Endodermal cell (in vitro differentiated cells): Measurements from ENCODE around the gene ATMIN. TPM values are rescaled to one million over a fixed set of nuclear protein-coding genes. Genes with fewer than 3 reads are reported as not detected.

Experiments
- DNase-seq: peaks from one replicate; pipeline ENCODE4 v3.0.0-alpha.2; 2017
- H3K27ac ChIP-seq: 2 replicates; pipeline ENCODE4 v1.5.1; 2013; ENCODE audit warnings: mild to moderate bottlenecking, low read depth, low read length, moderate library complexity
- H3K27me3 ChIP-seq: 2 replicates; pipeline ENCODE4 v1.6.1; 2013; ENCODE audit warnings: mild to moderate bottlenecking, low read length, moderate library complexity; ENCODE audit not compliant: insufficient read depth, control insufficient read depth, poor library complexity, severe bottlenecking
- H3K36me3 ChIP-seq: 2 replicates; pipeline ENCODE4 v1.7.0; 2013; ENCODE audit warnings: mild to moderate bottlenecking, low read length, moderate library complexity; ENCODE audit not compliant: control insufficient read depth, insufficient read depth
- H3K4me1 ChIP-seq: one replicate; pipeline ENCODE4 v1.7.0; 2013; ENCODE audit warnings: low read length; ENCODE audit not compliant: control insufficient read depth, insufficient read depth
- H3K4me3 ChIP-seq: 2 replicates; pipeline ENCODE4 v1.5.1; 2013; ENCODE audit warnings: mild to moderate bottlenecking, low read length, moderate library complexity
- H3K9ac ChIP-seq: 2 replicates; pipeline ENCODE4 v1.6.1; 2013; ENCODE audit warnings: mild to moderate bottlenecking, low read length, moderate library complexity; ENCODE audit not compliant: poor library complexity, severe bottlenecking; ENCODE audit errors: extremely low read depth
- H3K9me3 ChIP-seq: 2 replicates; pipeline ENCODE4 v1.6.1; 2013; ENCODE audit warnings: mild to moderate bottlenecking, low read length, moderate library complexity; ENCODE audit not compliant: control insufficient read depth
- H3K27ac Mint-ChIP-seq: 2 replicates; pipeline ENCODE4 v1.8.0; 2020; ENCODE audit warnings: mixed read lengths
- H3K27me3 Mint-ChIP-seq: 2 replicates; pipeline ENCODE4 v1.8.0; 2021; ENCODE audit warnings: mild to moderate bottlenecking, mixed read lengths; ENCODE audit not compliant: insufficient read depth
- H3K36me3 Mint-ChIP-seq: 2 replicates; pipeline ENCODE4 v1.8.0; 2020; ENCODE audit warnings: low read depth, mixed read lengths
- H3K4me1 Mint-ChIP-seq: 2 replicates; pipeline ENCODE4 v1.8.0; 2020; ENCODE audit warnings: mixed read lengths
- H3K4me3 Mint-ChIP-seq: 2 replicates; pipeline ENCODE4 v1.8.0; 2020; ENCODE audit warnings: mild to moderate bottlenecking, moderate library complexity, mixed read lengths
- H3K9me3 Mint-ChIP-seq: 2 replicates; pipeline ENCODE4 v1.8.0; 2020; ENCODE audit warnings: mild to moderate bottlenecking, mixed read lengths
- CTCF ChIP-seq: fragments of 200-600 bp; sonication (generic); conservative IDR thresholded peaks from 2 replicates; pipeline ENCODE4 v1.5.0; 2021; ENCODE audit warnings: antibody characterized with exemption, mild to moderate bottlenecking
- WGBS, 2 experiments: methylation state at CpG; one replicate each; pipeline versions ENCODE4 v1.1.5 to v1.1.7; 2013; ENCODE audit warnings: missing lambda C conversion rate in 2 of 2, mixed read lengths in 1 of 2; ENCODE audit not compliant: insufficient coverage in 1 of 2, insufficient read length in 1 of 2; 5-methylcytosine and 5-hydroxymethylcytosine counted together
- total RNA-seq, 2 donors: library from RNA; stranded (reverse); fragmentation: NEBNext Ultra II Directional in 1 of 2; extraction: Animal tissue kit (Norgen Biotek cat#: 25700) in 1 of 2; gene quantifications; 2 replicates in 1 of 2; 3 replicates in 1 of 2; pipeline ENCODE4 v1.2.1, GENCODE V29; 2021

The ATMIN gene
- total RNA-seq, 2 donors from 2014 or later, result 45.7 to 53.6 TPM

- no peaks in the 10 kb centered on the region for H3K9me3 ChIP-seq
- no peak for DNase-seq
- H3K27me3 Mint-ChIP-seq, result no peaks in the 10 kb centered on the region
- H3K4me1 Mint-ChIP-seq, result peaks cover 19% of the 10 kb centered on the region
- H3K36me3 Mint-ChIP-seq, result peaks cover 19% of the 10 kb centered on the region
- peak overlapping the region; percentile 46 for H3K4me3 ChIP-seq
- peak overlapping the region; percentile 66 for H3K27ac Mint-ChIP-seq
- H3K9ac ChIP-seq, result no peak overlapping the region
- no peak overlapping the region for H3K4me3 Mint-ChIP-seq
- peaks cover 12% of the 10 kb centered on the region for H3K36me3 ChIP-seq
- H3K27ac ChIP-seq, result no peak overlapping the region
- H3K27me3 ChIP-seq, result no peaks in the 10 kb centered on the region
- TF ChIP-seq CTCF, result no peak
- 89 to 91% methylated on average over 4 to 7 of the region's 9 CpGs for WGBS, 2 experiments
- peaks cover 6% of the 10 kb centered on the region for H3K9me3 Mint-ChIP-seq
- H3K4me1 ChIP-seq, result peaks cover 5% of the 10 kb centered on the region
These were observed 38.4 kb upstream of the ATMIN start for GRCh38 chr16:80997139-80997798.

- Histone ChIP-seq H3K27ac (no peak overlapping the region), H3K36me3 (peaks cover 12% of the 10 kb centered on the region), H3K4me3 (peak overlapping the region; percentile 46), H3K9ac (no peak overlapping the region), H3K27me3 (no peaks in the 10 kb centered on the region), H3K4me1 (peaks cover 5% of the 10 kb centered on the region), H3K9me3 (no peaks in the 10 kb centered on the region)
- Mint-ChIP-seq H3K36me3 (peaks cover 18% of the 10 kb centered on the region), H3K27me3 (no peaks in the 10 kb centered on the region), H3K4me1 (peaks cover 18% of the 10 kb centered on the region), H3K27ac (no peak overlapping the region), H3K9me3 (peaks cover 6% of the 10 kb centered on the region), H3K4me3 (no peak overlapping the region)
- no peak for DNase-seq
- no peak for TF ChIP-seq CTCF
- 94 to 97% methylated on average over 5 to 6 of the region's 7 CpGs for WGBS, 2 experiments
These were observed 37.5 kb upstream of the ATMIN start for GRCh38 chr16:80997964-80998620.

- Mint-ChIP-seq H3K27me3 (no peaks in the 10 kb centered on the region), H3K4me1 (peaks cover 20% of the 10 kb centered on the region), H3K27ac (no peak overlapping the region), H3K36me3 (peaks cover 18% of the 10 kb centered on the region), H3K4me3 (no peak overlapping the region), H3K9me3 (peaks cover 6% of the 10 kb centered on the region)
- no peak overlapping the region for H3K4me3 ChIP-seq
- peaks cover 12% of the 10 kb centered on the region for H3K36me3 ChIP-seq
- H3K27ac ChIP-seq, result no peak overlapping the region
- peaks cover 5% of the 10 kb centered on the region for H3K4me1 ChIP-seq
- no peak overlapping the region for H3K9ac ChIP-seq
- no peak for DNase-seq
- no peak for TF ChIP-seq CTCF
- 95 to 96% methylated on average over 3 of the region's 3 CpGs for whole genome bisulfite sequencing, 2 experiments
- H3K27me3 ChIP-seq, result no peaks in the 10 kb centered on the region
- no peaks in the 10 kb centered on the region for H3K9me3 ChIP-seq
These were observed 34.8 kb upstream of the ATMIN start for GRCh38 chr16:81000873-81001272.
